ENCODE data around the gene EFCAB14. TPM values are rescaled to one million over a fixed set of nuclear protein-coding genes. Genes with fewer than 3 reads are reported as not detected.

The EFCAB14 gene
- polyA plus RNA-seq, 1 donor from 2014 or later, result 7.6 TPM

DNA sequence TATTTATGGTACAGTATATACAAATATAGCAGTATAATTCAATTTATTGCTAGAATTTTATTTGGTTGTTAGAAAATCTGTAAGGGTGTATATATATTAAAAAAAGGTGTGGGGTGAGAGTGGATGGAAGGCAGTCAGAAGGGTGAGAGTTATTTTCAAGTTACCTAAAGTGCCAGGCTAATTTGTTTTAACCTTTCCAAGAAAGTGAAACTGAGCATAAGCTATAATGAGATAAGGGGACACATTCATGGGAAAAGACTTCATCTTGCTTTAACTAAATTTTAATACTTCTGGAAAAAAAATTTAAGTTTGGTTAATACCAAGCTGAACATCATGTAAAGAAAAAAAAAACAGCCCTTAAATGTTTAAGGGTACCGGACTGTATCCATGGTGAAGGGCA, 42.4 kb downstream of the EFCAB14 start:
- Histone ChIP-seq H3K4me3 (ENCODE audit: low read length) (no peak overlapping the region), H3K4me2 (ENCODE audit: low read length) (no peak overlapping the region), H2AFZ (ENCODE audit: low read depth, low read length) (no peak overlapping the region), H3K27ac (ENCODE audit: low read length) (no peak overlapping the region), H3K27me3 (ENCODE audit: insufficient read depth, low read depth, low read length) (no peaks in the 10 kb centered on the region), H3F3A (ENCODE audit: insufficient read depth, low read length, poor library complexity, severe bottlenecking) (no peaks in the 10 kb centered on the region), H4K20me1 (ENCODE audit: insufficient read depth) (no peaks in the 10 kb centered on the region), H3K36me3 (ENCODE audit: insufficient read depth, low read length) (peaks cover 7% of the 10 kb centered on the region), H3K9me3 (ENCODE audit: low read length) (no peaks in the 10 kb centered on the region), H3K9ac (ENCODE audit: low read length) (no peak overlapping the region), H3K79me2 (replicated peaks; ENCODE audit: insufficient read depth, low read length) (no peaks in the 10 kb centered on the region), H3K9me2 (ENCODE audit: insufficient read depth, low read length) (no peaks in the 10 kb centered on the region)
- TF ChIP-seq, protein P1, sequence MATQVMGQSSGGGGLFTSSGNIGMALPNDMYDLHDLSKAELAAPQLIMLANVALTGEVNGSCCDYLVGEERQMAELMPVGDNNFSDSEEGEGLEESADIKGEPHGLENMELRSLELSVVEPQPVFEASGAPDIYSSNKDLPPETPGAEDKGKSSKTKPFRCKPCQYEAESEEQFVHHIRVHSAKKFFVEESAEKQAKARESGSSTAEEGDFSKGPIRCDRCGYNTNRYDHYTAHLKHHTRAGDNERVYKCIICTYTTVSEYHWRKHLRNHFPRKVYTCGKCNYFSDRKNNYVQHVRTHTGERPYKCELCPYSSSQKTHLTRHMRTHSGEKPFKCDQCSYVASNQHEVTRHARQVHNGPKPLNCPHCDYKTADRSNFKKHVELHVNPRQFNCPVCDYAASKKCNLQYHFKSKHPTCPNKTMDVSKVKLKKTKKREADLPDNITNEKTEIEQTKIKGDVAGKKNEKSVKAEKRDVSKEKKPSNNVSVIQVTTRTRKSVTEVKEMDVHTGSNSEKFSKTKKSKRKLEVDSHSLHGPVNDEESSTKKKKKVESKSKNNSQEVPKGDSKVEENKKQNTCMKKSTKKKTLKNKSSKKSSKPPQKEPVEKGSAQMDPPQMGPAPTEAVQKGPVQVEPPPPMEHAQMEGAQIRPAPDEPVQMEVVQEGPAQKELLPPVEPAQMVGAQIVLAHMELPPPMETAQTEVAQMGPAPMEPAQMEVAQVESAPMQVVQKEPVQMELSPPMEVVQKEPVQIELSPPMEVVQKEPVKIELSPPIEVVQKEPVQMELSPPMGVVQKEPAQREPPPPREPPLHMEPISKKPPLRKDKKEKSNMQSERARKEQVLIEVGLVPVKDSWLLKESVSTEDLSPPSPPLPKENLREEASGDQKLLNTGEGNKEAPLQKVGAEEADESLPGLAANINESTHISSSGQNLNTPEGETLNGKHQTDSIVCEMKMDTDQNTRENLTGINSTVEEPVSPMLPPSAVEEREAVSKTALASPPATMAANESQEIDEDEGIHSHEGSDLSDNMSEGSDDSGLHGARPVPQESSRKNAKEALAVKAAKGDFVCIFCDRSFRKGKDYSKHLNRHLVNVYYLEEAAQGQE (IDR thresholded peaks at IDR 0.05; ENCODE audit: borderline replicate concordance), result no peak
- TF ChIP-seq MXI1 (conservative IDR thresholded peaks at IDR 0.05; ENCODE audit: poor library complexity, severe bottlenecking) (no peak), CTCF (IDR thresholded peaks at IDR 0.05; ENCODE audit: poor library complexity, severe bottlenecking) (no peak), SMC3 (conservative IDR thresholded peaks at IDR 0.05; ENCODE audit: poor library complexity) (no peak)

- H4K20me1 ChIP-seq (ENCODE audit: insufficient read depth), result no peaks in the 10 kb centered on the region
- H3K4me2 ChIP-seq (ENCODE audit: low read length), result no peak overlapping the region
- H3K4me3 ChIP-seq (ENCODE audit: low read length), result no peak overlapping the region
- no peaks in the 10 kb centered on the region for H3K9me3 ChIP-seq (ENCODE audit: low read length)
- no peak overlapping the region for H3K27ac ChIP-seq (ENCODE audit: low read length)
- H2AFZ ChIP-seq (ENCODE audit: low read depth, low read length), result no peak overlapping the region
- peaks cover 7% of the 10 kb centered on the region for H3K36me3 ChIP-seq (ENCODE audit: insufficient read depth, low read length)
- no peaks in the 10 kb centered on the region for H3F3A ChIP-seq (ENCODE audit: insufficient read depth, low read length, poor library complexity, severe bottlenecking)
- TF ChIP-seq RAD21 (conservative IDR thresholded peaks at IDR 0.05) (no peak), POLR2AphosphoS5 (IDR thresholded peaks at IDR 0.05) (no peak), SMC3 (conservative IDR thresholded peaks at IDR 0.05; ENCODE audit: poor library complexity) (no peak), MXI1 (conservative IDR thresholded peaks at IDR 0.05; ENCODE audit: poor library complexity, severe bottlenecking) (no peak), EZH2 (IDR thresholded peaks at IDR 0.05; ENCODE audit: borderline replicate concordance, insufficient read depth, low read length, poor library complexity, severe bottlenecking) (no peak), CTCF (IDR thresholded peaks at IDR 0.05; ENCODE audit: poor library complexity, severe bottlenecking) (no peak)
- H3K9ac ChIP-seq (ENCODE audit: low read length), result no peak overlapping the region
- no peaks in the 10 kb centered on the region for H3K79me2 ChIP-seq (replicated peaks; ENCODE audit: insufficient read depth, low read length)
- no peaks in the 10 kb centered on the region for H3K27me3 ChIP-seq (ENCODE audit: insufficient read depth, low read depth, low read length)
- H3K9me2 ChIP-seq (ENCODE audit: insufficient read depth, low read length), result no peaks in the 10 kb centered on the region
Measured at GRCh38 chr1:46675549-46676314, 43.2 kb downstream of the EFCAB14 start.

All from neural cell (in vitro differentiated cells).